ENCODE measurements around the gene P2RY2. TPM values are rescaled to one million over a fixed set of nuclear protein-coding genes. Genes with fewer than 3 reads are reported as not detected.

Gene P2RY2
- total RNA-seq, 1 experiment from 2014 or later, result 0.26 TPM

GRCh38 chr11:73239571-73240189 is 21.6 kb downstream of the P2RY2 start:
- DNase-seq, result peak; percentile 49
- Histone ChIP-seq H4K5ac (ENCODE audit: insufficient read length, low read depth, low read length) (no peak overlapping the region), H3K27me3 (ENCODE audit: insufficient read depth, low read length) (no peaks in the 10 kb centered on the region; the same call in 1 of the 2 replicates), H3K18ac (ENCODE audit: insufficient read length, low read depth, low read length) (no peak overlapping the region), H4K20me1 (ENCODE audit: control insufficient read depth, insufficient read depth, insufficient read length) (no peaks in the 10 kb centered on the region), H3K79me2 (ENCODE audit: insufficient read depth, low read length) (no peaks in the 10 kb centered on the region), H2BK120ac (ENCODE audit: low read depth, low read length, poor library complexity, severe bottlenecking) (no peak overlapping the region), H3K4ac (ENCODE audit: low read depth, low read length) (no peak overlapping the region), H3K4me1 (ENCODE audit: insufficient read depth, low read length) (no peaks in the 10 kb centered on the region; the same call in 1 of the 2 replicates), H3T11ph (ENCODE audit: low read length) (no peak overlapping the region), H3K27ac (ENCODE audit: insufficient read length, low read depth, low read length) (no peak overlapping the region), H3K79me1 (ENCODE audit: insufficient read depth, low read depth, low read length, poor library complexity, severe bottlenecking) (no peaks in the 10 kb centered on the region), H3K9ac (ENCODE audit: extremely low read depth, insufficient read length, low read length) (no peak overlapping the region), H2AK5ac (ENCODE audit: insufficient read length, low read length) (no peak overlapping the region), H3K9me3 (ENCODE audit: control insufficient read depth, low read depth, low read length) (no peaks in the 10 kb centered on the region), H2AFZ (ENCODE audit: low read length) (no peak overlapping the region), H3K23me2 (ENCODE audit: insufficient read length, low read depth, low read length, poor library complexity, severe bottlenecking) (no peaks in the 10 kb centered on the region), H3K14ac (ENCODE audit: insufficient read depth, low read length) (no peak overlapping the region), H4K91ac (ENCODE audit: insufficient read length, low read depth, low read length) (no peak overlapping the region), H2BK20ac (ENCODE audit: low read depth, low read length, poor library complexity, severe bottlenecking) (no peak overlapping the region), H3K4me2 (ENCODE audit: insufficient read depth, insufficient read length, low read length) (no peak overlapping the region), H2BK15ac (ENCODE audit: low read depth, low read length) (no peak overlapping the region), H2BK5ac (ENCODE audit: insufficient read length, low read length) (no peak overlapping the region), H3K56ac (ENCODE audit: insufficient read length, low read depth, low read length) (no peak overlapping the region), H2BK12ac (ENCODE audit: insufficient read length, low read depth, low read length) (no peak overlapping the region), H4K8ac (replicated peaks; ENCODE audit: insufficient read length, low read depth, low read length) (no peak overlapping the region), H3K23ac (ENCODE audit: insufficient read length, low read depth, low read length) (no peak overlapping the region)
- no CpG with 5 or more reads among the region's 7 CpGs for WGBS (ENCODE audit: extremely low coverage, insufficient read length, low lambda C conversion rate)
- no peaks in the 10 kb centered on the region for H3K9me3 Mint-ChIP-seq
- no peaks in the 10 kb centered on the region; a peak in 1 of 7 replicates for H3K36me3 Mint-ChIP-seq (ENCODE audit: insufficient read depth in 1 of 3, low read depth in 3 of 3)
- peaks cover 4% of the 10 kb centered on the region for H3K27me3 Mint-ChIP-seq (ENCODE audit: low read depth)
- TF ChIP-seq, protein P1, sequence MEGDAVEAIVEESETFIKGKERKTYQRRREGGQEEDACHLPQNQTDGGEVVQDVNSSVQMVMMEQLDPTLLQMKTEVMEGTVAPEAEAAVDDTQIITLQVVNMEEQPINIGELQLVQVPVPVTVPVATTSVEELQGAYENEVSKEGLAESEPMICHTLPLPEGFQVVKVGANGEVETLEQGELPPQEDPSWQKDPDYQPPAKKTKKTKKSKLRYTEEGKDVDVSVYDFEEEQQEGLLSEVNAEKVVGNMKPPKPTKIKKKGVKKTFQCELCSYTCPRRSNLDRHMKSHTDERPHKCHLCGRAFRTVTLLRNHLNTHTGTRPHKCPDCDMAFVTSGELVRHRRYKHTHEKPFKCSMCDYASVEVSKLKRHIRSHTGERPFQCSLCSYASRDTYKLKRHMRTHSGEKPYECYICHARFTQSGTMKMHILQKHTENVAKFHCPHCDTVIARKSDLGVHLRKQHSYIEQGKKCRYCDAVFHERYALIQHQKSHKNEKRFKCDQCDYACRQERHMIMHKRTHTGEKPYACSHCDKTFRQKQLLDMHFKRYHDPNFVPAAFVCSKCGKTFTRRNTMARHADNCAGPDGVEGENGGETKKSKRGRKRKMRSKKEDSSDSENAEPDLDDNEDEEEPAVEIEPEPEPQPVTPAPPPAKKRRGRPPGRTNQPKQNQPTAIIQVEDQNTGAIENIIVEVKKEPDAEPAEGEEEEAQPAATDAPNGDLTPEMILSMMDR (conservative IDR thresholded peaks at IDR 0.05), result no peak
- peaks cover 13 to 18% of the 10 kb centered on the region in 2 experiments for H3K4me1 Mint-ChIP-seq
- no peak overlapping the region for H3K4me3 Mint-ChIP-seq
- H3K27ac Mint-ChIP-seq, result no peak overlapping the region
